ENCODE data around the gene SORCS2. TPM values are rescaled to one million over a fixed set of nuclear protein-coding genes. Genes with fewer than 3 reads are reported as not detected.

The SORCS2 gene
- total and polyA plus RNA-seq, 2 of the 8 experiments (the other 6 are each of a cell fraction or from before 2014, with no cell fraction given) = 0.36 to 1.8 TPM

DNA sequence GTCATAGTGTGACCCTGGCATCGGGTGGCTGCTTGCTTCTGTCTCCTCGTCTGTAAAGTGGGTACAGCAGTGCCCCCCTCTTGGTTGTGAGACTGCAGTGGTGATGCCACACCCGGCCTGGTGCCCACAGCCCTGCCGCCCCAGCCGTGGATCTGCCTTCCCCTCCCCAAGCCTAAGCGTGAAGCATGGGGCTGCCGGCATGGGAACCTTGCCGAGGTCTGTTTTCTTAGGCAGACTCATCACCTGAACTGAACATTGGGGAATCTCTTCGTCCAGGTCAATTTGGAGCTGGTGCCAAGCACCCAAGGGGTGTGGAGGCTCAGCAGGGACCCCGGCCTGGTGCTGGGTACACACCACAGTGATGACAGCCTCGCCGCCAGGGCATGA, 134.0 kb downstream of the SORCS2 start:
- no peak overlapping the region for H3K27ac ChIP-seq (ENCODE audit: low read depth, low read length)
- no peak overlapping the region for H3K23ac ChIP-seq (ENCODE audit: insufficient read length)
- H3K18ac ChIP-seq (ENCODE audit: extremely low read depth, low read length) = no peak overlapping the region
- H3K9ac ChIP-seq (replicated peaks in 1 of 4; ENCODE audit: extremely low read depth in 1 of 4, low read depth in 3 of 4, low read length in 3 of 4) = no peak overlapping the region
- H4K8ac ChIP-seq (ENCODE audit: extremely low read depth, insufficient read depth, low read length) = no peak overlapping the region
- no peak overlapping the region for H2BK12ac ChIP-seq (ENCODE audit: low read depth, low read length)
- DNase-seq (ENCODE audit: low read depth in 1 of 2, low spot score in 2 of 2) (no peak), FAIRE-seq (no peak)
- no peak overlapping the region for H2BK120ac ChIP-seq (replicated peaks; ENCODE audit: low read depth, low read length)
- no peaks in the 10 kb centered on the region for H4K20me1 ChIP-seq (replicated peaks in 1 of 2; ENCODE audit: control insufficient read depth in 1 of 2, insufficient read depth in 2 of 2, low read length in 2 of 2)
- peaks cover 0 to 11% (median 7%) of the 10 kb centered on the region in 4 experiments; a peak in 4 of 7 replicates for H3K4me1 ChIP-seq (replicated peaks in 1 of 4; ENCODE audit: control insufficient read depth in 3 of 4, insufficient read depth in 4 of 4, low read length in 3 of 4)
- H2BK20ac ChIP-seq (ENCODE audit: low read length) = no peak overlapping the region
- POLR2A ChIA-PET (ENCODE audit: partially characterized antibody) = no interaction called here
- no peaks in the 10 kb centered on the region for H3K23me2 ChIP-seq (ENCODE audit: low read depth, low read length)
- H3K56ac ChIP-seq (replicated peaks; ENCODE audit: insufficient read length, low read depth, low read length) = no peak overlapping the region
- no peak overlapping the region for H3K4me2 ChIP-seq (ENCODE audit: insufficient read depth in 1 of 2, low read depth in 2 of 2, low read length in 2 of 2)
- no peaks in the 10 kb centered on the region for H3K79me2 ChIP-seq (ENCODE audit: control insufficient read depth in 1 of 2, insufficient read depth in 2 of 2, low read length in 2 of 2)
- H4K91ac ChIP-seq (replicated peaks; ENCODE audit: insufficient read length, low read length) = no peak overlapping the region
- H3K36me3 ChIP-seq (ENCODE audit: control insufficient read depth in 2 of 4, insufficient read depth in 4 of 4, low read length in 3 of 4) = no peaks in the 10 kb centered on the region
- 89% methylated on average over 12 of the region's 12 CpGs; no CpG with 5 or more reads in 1 of the 2 experiments for WGBS, 2 experiments (ENCODE audit: extremely low coverage in 1 of 2, insufficient coverage in 1 of 2, insufficient read length in 1 of 2, insufficient replicate concordance in 2 of 2, low coverage in 1 of 2, low lambda C conversion rate in 2 of 2, missing lambda C conversion rate in 1 of 2)
- no peak overlapping the region for H3K4ac ChIP-seq (replicated peaks; ENCODE audit: insufficient read length, low read depth, low read length)
- TF ChIP-seq CBX5 (IDR thresholded peaks at IDR 0.05; ENCODE audit: low read depth, low read length) (no peak), CEBPB (IDR thresholded peaks at IDR 0.05; ENCODE audit: low read depth, low read length) (no peak), POLR2A (IDR thresholded peaks at IDR 0.05; ENCODE audit: control extremely low read depth in 1 of 2, low read depth in 2 of 2, low read length in 2 of 2) (no peak), SIN3A (conservative IDR thresholded peaks at IDR 0.05 in 1 of 2, IDR thresholded peaks at IDR 0.05 in 1 of 2; ENCODE audit: low read depth in 1 of 2, low read length in 2 of 2) (no peak), RFX5 (IDR thresholded peaks at IDR 0.05; ENCODE audit: borderline replicate concordance, low read depth, low read length) (no peak), PHF8 (conservative IDR thresholded peaks at IDR 0.05; ENCODE audit: low read depth, low read length) (no peak), RBBP5 (IDR thresholded peaks at IDR 0.05; ENCODE audit: borderline replicate concordance, low read depth, low read length) (no peak), SAP30 (IDR thresholded peaks at IDR 0.05; ENCODE audit: insufficient read depth, insufficient replicate concordance, low read length) (no peak), CBX8 (IDR thresholded peaks at IDR 0.05; ENCODE audit: borderline replicate concordance, low read depth, low read length) (no peak)
- no peak overlapping the region for H2AFZ ChIP-seq (ENCODE audit: low read length)
- no peaks in the 10 kb centered on the region for H3K9me3 ChIP-seq (ENCODE audit: insufficient read depth in 2 of 2, low read depth in 1 of 2, low read length in 1 of 2)
- H3K14ac ChIP-seq (ENCODE audit: insufficient read length) = no peak overlapping the region
- no peak overlapping the region for H2BK15ac ChIP-seq (ENCODE audit: low read length)
- CTCF ChIA-PET (ENCODE audit: partially characterized antibody) = interaction anchor here (1.1 to 4.6 kb wide), 3 partner anchors 10 to 88 kb away, joined by 3 to 31 read pairs (median 4); no protein-coding TSS in a partner anchor
- no peaks in the 10 kb centered on the region for H3K79me1 ChIP-seq (ENCODE audit: low read depth, low read length)
- H4K5ac ChIP-seq (ENCODE audit: insufficient read length, low read depth, low read length) = no peak overlapping the region
- H3K27me3 ChIP-seq (replicated peaks in 1 of 4; ENCODE audit: control insufficient read depth in 3 of 4, extremely low read depth in 1 of 4, insufficient read depth in 3 of 4, low read length in 3 of 4) = no peaks in the 10 kb centered on the region
- H2AK5ac ChIP-seq (ENCODE audit: low read depth, low read length) = no peak overlapping the region
- H3K4me3 ChIP-seq (ENCODE audit: extremely low read depth in 1 of 4, insufficient read depth in 2 of 4, low read depth in 3 of 4, low read length in 4 of 4) = no peak overlapping the region
- no peak overlapping the region for H2BK5ac ChIP-seq (ENCODE audit: low read depth, low read length)
